ENCODE measurements around the gene ARPC1B. TPM values are rescaled to one million over a fixed set of nuclear protein-coding genes. Genes with fewer than 3 reads are reported as not detected.

Gene ARPC1B
- 23.6 and 50.5 TPM in 2 replicates for total RNA-seq (ENCODE audit: low replicate concordance)

GRCh38 chr7:99374111-99375064, at the start of gene ARPC1B:
Gene ARPC1B, plus strand, starts transcription at chr7:99374730. Its CDS starts 10,985 bp downstream, at chr7:99385715.
- H3K27ac ChIP-seq, result no peak within 1 kb of the TSS
- peak within 1 kb of the TSS; percentile 82 for H3K4me2 ChIP-seq
- Mint-ChIP-seq H3K4me3 (peak within 1 kb of the TSS; percentile 87), H3K4me1 (peaks cover 13% of the 10 kb centered on the region), H3K27me3 (ENCODE audit: insufficient read depth, low read depth) (peaks cover 6% of the 10 kb centered on the region), H3K36me3 (peaks cover 4% of the 10 kb centered on the region), H3K27ac (no peak within 1 kb of the TSS), H3K9me3 (no peaks in the 10 kb centered on the region)
- peaks cover 12% of the 10 kb centered on the region for H3K27me3 ChIP-seq
- peak within 1 kb of the TSS; percentile 95 for H3K4me3 ChIP-seq
- H3K4me1 ChIP-seq, result no peaks in the 10 kb centered on the region
- DNase-seq (ENCODE audit: low spot score), result peak; percentile 89
- peaks cover 12% of the 10 kb centered on the region for H3K79me2 ChIP-seq (ENCODE audit: low read depth)
- peaks cover 4% of the 10 kb centered on the region for H4K20me1 ChIP-seq (ENCODE audit: low read depth)
- H3K36me3 ChIP-seq, result no peaks in the 10 kb centered on the region
- TF ChIP-seq CTCF (IDR thresholded peaks at IDR 0.05), result no peak
- no peak for TF ChIP-seq EZH2phosphoT487 (IDR thresholded peaks at IDR 0.05)
- TF ChIP-seq EZH2 (IDR thresholded peaks at IDR 0.05), result no peak
- H3K9ac ChIP-seq, result no peak within 1 kb of the TSS
- H3F3A ChIP-seq (ENCODE audit: low read depth), result peaks cover 24% of the 10 kb centered on the region
- H2AFZ ChIP-seq (replicated peaks), result peak within 1 kb of the TSS; percentile 95
- H3K9me3 ChIP-seq (ENCODE audit: low read depth), result no peaks in the 10 kb centered on the region

GRCh38 chr7:99325001-99325493, 49.5 kb upstream of the ARPC1B start:
- H3K4me3 ChIP-seq, result peak overlapping the region; percentile 98
- peaks cover 55% of the 10 kb centered on the region for H3K79me2 ChIP-seq (ENCODE audit: low read depth)
- H3F3A ChIP-seq (ENCODE audit: low read depth), result peaks cover 7% of the 10 kb centered on the region
- no peaks in the 10 kb centered on the region for H3K27me3 ChIP-seq
- H3K9ac ChIP-seq, result peak overlapping the region; percentile 79
- no peaks in the 10 kb centered on the region for H3K9me3 Mint-ChIP-seq
- no peaks in the 10 kb centered on the region for H3K9me3 ChIP-seq (ENCODE audit: low read depth)
- peaks cover 14% of the 10 kb centered on the region for H3K4me1 ChIP-seq
- H3K4me3 Mint-ChIP-seq, result peak overlapping the region; percentile 90
- peak overlapping the region; percentile 60 for H2AFZ ChIP-seq (replicated peaks)
- H3K27ac Mint-ChIP-seq, result peak overlapping the region; percentile 63
- no peaks in the 10 kb centered on the region for H3K36me3 Mint-ChIP-seq
- H3K27ac ChIP-seq, result no peak overlapping the region
- peak; percentile 32 for DNase-seq (ENCODE audit: low spot score)
- TF ChIP-seq EZH2 (IDR thresholded peaks at IDR 0.05), result no peak
- TF ChIP-seq EZH2phosphoT487 (IDR thresholded peaks at IDR 0.05), result no peak
- TF ChIP-seq CTCF (IDR thresholded peaks at IDR 0.05), result no peak
- H3K4me2 ChIP-seq, result peak overlapping the region; percentile 88
- H3K27me3 Mint-ChIP-seq (ENCODE audit: insufficient read depth, low read depth), result peaks cover 5% of the 10 kb centered on the region
- peaks cover 13% of the 10 kb centered on the region for H3K4me1 Mint-ChIP-seq
- H3K36me3 ChIP-seq, result no peaks in the 10 kb centered on the region
- H4K20me1 ChIP-seq (ENCODE audit: low read depth), result peaks cover 14% of the 10 kb centered on the region

GRCh38 chr7:99325592-99326407, 48.7 kb upstream of the ARPC1B start, which contains the start of gene ARPC1A:
Gene ARPC1A, plus strand, starts transcription at chr7:99325898. Its CDS starts 7,456 bp downstream, at chr7:99333354.
- Mint-ChIP-seq H3K36me3 (no peaks in the 10 kb centered on the region), H3K27ac (peak within 1 kb of the TSS; percentile 63), H3K27me3 (ENCODE audit: insufficient read depth, low read depth) (peaks cover 5% of the 10 kb centered on the region), H3K9me3 (no peaks in the 10 kb centered on the region), H3K4me1 (peaks cover 11% of the 10 kb centered on the region), H3K4me3 (peak within 1 kb of the TSS; percentile 90)
- peaks cover 6% of the 10 kb centered on the region for H3K4me1 ChIP-seq
- peaks cover 14% of the 10 kb centered on the region for H4K20me1 ChIP-seq (ENCODE audit: low read depth)
- H3K9me3 ChIP-seq (ENCODE audit: low read depth), result no peaks in the 10 kb centered on the region
- no peaks in the 10 kb centered on the region for H3K36me3 ChIP-seq
- H3K4me2 ChIP-seq, result peak within 1 kb of the TSS; percentile 91
- peak; percentile 98 for DNase-seq (ENCODE audit: low spot score)
- peak within 1 kb of the TSS; percentile 97 for H3K9ac ChIP-seq
- peak within 1 kb of the TSS; percentile 51 for H3K27ac ChIP-seq
- H3K4me3 ChIP-seq, result peak within 1 kb of the TSS; percentile 98
- TF ChIP-seq CTCF (IDR thresholded peaks at IDR 0.05), result peak; percentile 39
- TF ChIP-seq EZH2phosphoT487 (IDR thresholded peaks at IDR 0.05), result no peak
- no peak for TF ChIP-seq EZH2 (IDR thresholded peaks at IDR 0.05)
- peak within 1 kb of the TSS; percentile 88 for H2AFZ ChIP-seq (replicated peaks)
- no peaks in the 10 kb centered on the region for H3K27me3 ChIP-seq
- H3K79me2 ChIP-seq (ENCODE audit: low read depth), result peaks cover 63% of the 10 kb centered on the region
- H3F3A ChIP-seq (ENCODE audit: low read depth), result peaks cover 4% of the 10 kb centered on the region

Data from neural progenitor cell (in vitro differentiated cells).